ENCODE results near the gene MORN1.
"Not testable (repeated sequence)": the region's sequence is repeated elsewhere in the genome, so short reads cannot be mapped to it uniquely, and the experiment has no call there.

Gene MORN1

GRCh38 chr1:2391041-2391930 is at the start of gene MORN1, which contains the start of gene RER1:
Gene MORN1, minus strand, starts transcription at chr1:2391554. Its CDS starts 21 bp downstream, at chr1:2391533.
Gene RER1, plus strand, starts transcription at chr1:2391841. Its CDS starts 3,950 bp downstream, at chr1:2395791.
- peak within 1 kb of the TSS; percentile 90 for H3K4me3 ChIP-seq (ENCODE audit: low read depth, low read length)

GRCh38 chr1:2440346-2440745 is 49.0 kb upstream of the MORN1 start:
- not testable (repeated sequence) for H3K4me3 ChIP-seq (ENCODE audit: low read depth, low read length)

More at GRCh38 chr1:2391041-2391930, at the start of gene MORN1, which contains the start of gene RER1:
- no peak for TF ChIP-seq CTCF (IDR thresholded peaks at IDR 0.05; ENCODE audit: low read depth, low read length)

- no peak for TF ChIP-seq CTCF (IDR thresholded peaks at IDR 0.05; ENCODE audit: low read depth, low read length)
- H3K4me3 ChIP-seq (ENCODE audit: low read depth, low read length): no peak overlapping the region
Observed at GRCh38 chr1:2439369-2439768, 48.0 kb upstream of the MORN1 start.

GRCh38 chr1:2438641-2439040 is 47.3 kb upstream of the MORN1 start:
- no peak for TF ChIP-seq CTCF (IDR thresholded peaks at IDR 0.05; ENCODE audit: low read depth, low read length)
- H3K4me3 ChIP-seq (ENCODE audit: low read depth, low read length): no peak overlapping the region

- no peak overlapping the region for H3K4me3 ChIP-seq (ENCODE audit: low read depth, low read length)
- no peak for TF ChIP-seq CTCF (IDR thresholded peaks at IDR 0.05; ENCODE audit: low read depth, low read length)
Observed at GRCh38 chr1:2438038-2438437, 46.7 kb upstream of the MORN1 start.

GRCh38 chr1:2437617-2438016 is 46.3 kb upstream of the MORN1 start:
- TF ChIP-seq CTCF (IDR thresholded peaks at IDR 0.05; ENCODE audit: low read depth, low read length): no peak
- no peak overlapping the region for H3K4me3 ChIP-seq (ENCODE audit: low read depth, low read length)

- H3K4me3 ChIP-seq (ENCODE audit: low read depth, low read length): no peak overlapping the region
- TF ChIP-seq CTCF (IDR thresholded peaks at IDR 0.05; ENCODE audit: low read depth, low read length): no peak
Observed at GRCh38 chr1:2436876-2437275, 45.5 kb upstream of the MORN1 start.
